GM21737 (cell line): ENCODE measurements around the gene NEURL3.

Experiments
- ATAC-seq: cut with Tn5 transposase; IDR thresholded peaks from one replicate; pipeline ENCODE4 v1.9.1; 2021; ENCODE audit warnings: mild to moderate bottlenecking, moderate library complexity; ENCODE audit not compliant: unreplicated experiment

NEURL3 gene

GRCh38 chr2:96540136-96540535 lies 35.0 kb upstream of the NEURL3 start:
- no peak for ATAC-seq

- no peak for ATAC-seq
Observed at GRCh38 chr2:96539215-96539920, 34.2 kb upstream of the NEURL3 start.

- no peak for ATAC-seq
Observed at GRCh38 chr2:96538487-96539214, 33.5 kb upstream of the NEURL3 start.

GRCh38 chr2:96537734-96538486 lies 32.8 kb upstream of the NEURL3 start:
- ATAC-seq = no peak

GRCh38 chr2:96537066-96537733 lies 32.0 kb upstream of the NEURL3 start:
- peak; percentile 48 for ATAC-seq

GRCh38 chr2:96536445-96537065 lies 31.4 kb upstream of the NEURL3 start, which contains the start of gene ARID5A:
Gene ARID5A, plus strand, starts transcription at chr2:96536752. Its CDS starts 75 bp downstream, at chr2:96536827.
- ATAC-seq = peak; percentile 43

- no peak for ATAC-seq
Observed at GRCh38 chr2:96535331-96535730, 30.2 kb upstream of the NEURL3 start.

GRCh38 chr2:96534701-96535181 lies 29.6 kb upstream of the NEURL3 start:
- ATAC-seq = no peak

GRCh38 chr2:96534141-96534540 lies 29.0 kb upstream of the NEURL3 start:
- ATAC-seq = no peak

GRCh38 chr2:96533292-96534073 lies 28.3 kb upstream of the NEURL3 start:
- ATAC-seq = no peak

- ATAC-seq = no peak
Observed at GRCh38 chr2:96532641-96533291, 27.6 kb upstream of the NEURL3 start.

GRCh38 chr2:96531872-96532505 lies 26.8 kb upstream of the NEURL3 start:
- ATAC-seq = no peak

- ATAC-seq = no peak
Observed at GRCh38 chr2:96531366-96531765, 26.2 kb upstream of the NEURL3 start.

GRCh38 chr2:96530474-96531357 lies 25.6 kb upstream of the NEURL3 start:
- ATAC-seq = no peak

- ATAC-seq = no peak
Observed at GRCh38 chr2:96530144-96530430, 24.9 kb upstream of the NEURL3 start.

GRCh38 chr2:96529376-96530143 lies 24.4 kb upstream of the NEURL3 start:
- ATAC-seq = no peak

- ATAC-seq = no peak
Observed at GRCh38 chr2:96528700-96529375, 23.7 kb upstream of the NEURL3 start.
